ENCODE results near the gene NEURL1.

NEURL1 gene

GRCh38 chr10:103580011-103580410, 86.5 kb downstream of the NEURL1 start:
- no peak overlapping the region for H2BK12ac ChIP-seq (ENCODE audit: low read length)
- H3K4me1 ChIP-seq (ENCODE audit: control insufficient read depth in 1 of 2, insufficient read depth in 2 of 2, low read length in 2 of 2) = no peaks in the 10 kb centered on the region
- no peak overlapping the region for H2BK5ac ChIP-seq (ENCODE audit: low read depth, low read length, poor library complexity)
- no peak overlapping the region for H3K14ac ChIP-seq (ENCODE audit: low read length)
- DNase-seq = no peak
- no peak overlapping the region for H3K23ac ChIP-seq (ENCODE audit: low read length)
- H3K79me1 ChIP-seq (ENCODE audit: low read length) = no peaks in the 10 kb centered on the region
- H3K36me3 ChIP-seq (ENCODE audit: control insufficient read depth in 1 of 2, insufficient read depth in 2 of 2, low read length in 2 of 2) = peaks cover 1 to 7% of the 10 kb centered on the region in 2 experiments
- H2BK120ac ChIP-seq (ENCODE audit: insufficient read depth, low read length, poor library complexity) = no peak overlapping the region
- no peak overlapping the region for H3K4ac ChIP-seq (ENCODE audit: low read depth, low read length)
- H3K18ac ChIP-seq (ENCODE audit: low read length) = no peak overlapping the region
- no peak overlapping the region for H3K9ac ChIP-seq (ENCODE audit: low read length)
- H4K8ac ChIP-seq (ENCODE audit: low read depth, low read length) = no peak overlapping the region
- H4K12ac ChIP-seq (ENCODE audit: low read depth, low read length) = no peak overlapping the region
- no peak overlapping the region for H2AK5ac ChIP-seq (ENCODE audit: low read length)
- H3K27ac ChIP-seq (ENCODE audit: low read depth, low read length) = no peak overlapping the region
- H3K4me2 ChIP-seq (ENCODE audit: low read length) = no peak overlapping the region
- no peaks in the 10 kb centered on the region for H3K79me2 ChIP-seq (ENCODE audit: control insufficient read depth, insufficient read depth, low read length, poor library complexity)
- no peak overlapping the region for H4K91ac ChIP-seq (ENCODE audit: low read depth, low read length)
- WGBS (ENCODE audit: extremely low coverage, insufficient coverage, insufficient read length) = no CpG with 5 or more reads among the region's 7 CpGs
- H3K4me3 ChIP-seq (ENCODE audit: low read depth, low read length) = no peak overlapping the region
- no peak overlapping the region for H2AFZ ChIP-seq (ENCODE audit: insufficient read depth, low read length, poor library complexity)
- H3K27me3 ChIP-seq (ENCODE audit: insufficient read depth, low read length) = no peaks in the 10 kb centered on the region
- H3K9me3 ChIP-seq (ENCODE audit: insufficient read depth, low read depth, low read length) = no peaks in the 10 kb centered on the region

- Histone ChIP-seq H3K4me1 (ENCODE audit: control insufficient read depth in 1 of 2, insufficient read depth in 2 of 2, low read length in 2 of 2) (no peaks in the 10 kb centered on the region), H3K36me3 (ENCODE audit: control insufficient read depth in 1 of 2, insufficient read depth in 2 of 2, low read length in 2 of 2) (peaks cover 2 to 7% of the 10 kb centered on the region in 2 experiments), H3K14ac (ENCODE audit: low read length) (no peak overlapping the region), H3K4ac (ENCODE audit: low read depth, low read length) (no peak overlapping the region), H3K4me3 (ENCODE audit: low read depth, low read length) (no peak overlapping the region), H3K79me1 (ENCODE audit: low read length) (no peaks in the 10 kb centered on the region), H3K23ac (ENCODE audit: low read length) (no peak overlapping the region), H3K9me3 (ENCODE audit: insufficient read depth, low read depth, low read length) (no peaks in the 10 kb centered on the region), H2BK5ac (ENCODE audit: low read depth, low read length, poor library complexity) (no peak overlapping the region), H2BK120ac (ENCODE audit: insufficient read depth, low read length, poor library complexity) (no peak overlapping the region), H3K27me3 (ENCODE audit: insufficient read depth, low read length) (no peaks in the 10 kb centered on the region), H2AFZ (ENCODE audit: insufficient read depth, low read length, poor library complexity) (no peak overlapping the region), H4K91ac (ENCODE audit: low read depth, low read length) (no peak overlapping the region), H2BK12ac (ENCODE audit: low read length) (no peak overlapping the region), H3K79me2 (ENCODE audit: control insufficient read depth, insufficient read depth, low read length, poor library complexity) (no peaks in the 10 kb centered on the region), H3K4me2 (ENCODE audit: low read length) (no peak overlapping the region), H4K8ac (ENCODE audit: low read depth, low read length) (no peak overlapping the region), H4K12ac (ENCODE audit: low read depth, low read length) (no peak overlapping the region), H3K27ac (ENCODE audit: low read depth, low read length) (no peak overlapping the region), H2AK5ac (ENCODE audit: low read length) (no peak overlapping the region), H3K18ac (ENCODE audit: low read length) (no peak overlapping the region), H3K9ac (ENCODE audit: low read length) (no peak overlapping the region)
- no CpG with 5 or more reads among the region's 7 CpGs for WGBS (ENCODE audit: extremely low coverage, insufficient coverage, insufficient read length)
- DNase-seq = no peak
These were observed 86.9 kb downstream of the NEURL1 start for GRCh38 chr10:103580430-103580829.

GRCh38 chr10:103581499-103581898, 88.0 kb downstream of the NEURL1 start:
- Histone ChIP-seq H3K4me2 (ENCODE audit: low read length) (no peak overlapping the region), H3K36me3 (ENCODE audit: control insufficient read depth in 1 of 2, insufficient read depth in 2 of 2, low read length in 2 of 2) (peaks cover 2 to 7% of the 10 kb centered on the region in 2 experiments), H2AK5ac (ENCODE audit: low read length) (no peak overlapping the region), H3K23ac (ENCODE audit: low read length) (no peak overlapping the region), H3K79me1 (ENCODE audit: low read length) (no peaks in the 10 kb centered on the region), H4K8ac (ENCODE audit: low read depth, low read length) (no peak overlapping the region), H4K12ac (ENCODE audit: low read depth, low read length) (no peak overlapping the region), H3K14ac (ENCODE audit: low read length) (no peak overlapping the region), H3K9me3 (ENCODE audit: insufficient read depth, low read depth, low read length) (no peaks in the 10 kb centered on the region), H2BK5ac (ENCODE audit: low read depth, low read length, poor library complexity) (no peak overlapping the region), H3K27ac (ENCODE audit: low read depth, low read length) (no peak overlapping the region), H2BK120ac (ENCODE audit: insufficient read depth, low read length, poor library complexity) (no peak overlapping the region), H2AFZ (ENCODE audit: insufficient read depth, low read length, poor library complexity) (no peak overlapping the region), H2BK12ac (ENCODE audit: low read length) (no peak overlapping the region), H3K79me2 (ENCODE audit: control insufficient read depth, insufficient read depth, low read length, poor library complexity) (no peaks in the 10 kb centered on the region), H3K4me3 (ENCODE audit: low read depth, low read length) (no peak overlapping the region), H3K9ac (ENCODE audit: low read length) (no peak overlapping the region), H3K18ac (ENCODE audit: low read length) (no peak overlapping the region), H3K27me3 (ENCODE audit: insufficient read depth, low read length) (no peaks in the 10 kb centered on the region), H3K4ac (ENCODE audit: low read depth, low read length) (no peak overlapping the region), H4K91ac (ENCODE audit: low read depth, low read length) (no peak overlapping the region), H3K4me1 (ENCODE audit: control insufficient read depth in 1 of 2, insufficient read depth in 2 of 2, low read length in 2 of 2) (no peaks in the 10 kb centered on the region)
- no peak for DNase-seq

- Histone ChIP-seq H3K27me3 (ENCODE audit: insufficient read depth, low read length) (no peaks in the 10 kb centered on the region), H3K36me3 (ENCODE audit: control insufficient read depth in 1 of 2, insufficient read depth in 2 of 2, low read length in 2 of 2) (peaks cover 2 to 7% of the 10 kb centered on the region in 2 experiments), H2AFZ (ENCODE audit: insufficient read depth, low read length, poor library complexity) (no peak overlapping the region), H3K23ac (ENCODE audit: low read length) (no peak overlapping the region), H3K27ac (ENCODE audit: low read depth, low read length) (no peak overlapping the region), H2AK5ac (ENCODE audit: low read length) (no peak overlapping the region), H3K4ac (ENCODE audit: low read depth, low read length) (no peak overlapping the region), H2BK120ac (ENCODE audit: insufficient read depth, low read length, poor library complexity) (no peak overlapping the region), H3K18ac (ENCODE audit: low read length) (no peak overlapping the region), H4K12ac (ENCODE audit: low read depth, low read length) (no peak overlapping the region), H3K9ac (ENCODE audit: low read length) (no peak overlapping the region), H4K8ac (ENCODE audit: low read depth, low read length) (no peak overlapping the region), H3K4me3 (ENCODE audit: low read depth, low read length) (no peak overlapping the region), H2BK5ac (ENCODE audit: low read depth, low read length, poor library complexity) (no peak overlapping the region), H3K14ac (ENCODE audit: low read length) (no peak overlapping the region), H3K4me1 (ENCODE audit: control insufficient read depth in 1 of 2, insufficient read depth in 2 of 2, low read length in 2 of 2) (no peaks in the 10 kb centered on the region), H3K79me2 (ENCODE audit: control insufficient read depth, insufficient read depth, low read length, poor library complexity) (no peaks in the 10 kb centered on the region), H4K91ac (ENCODE audit: low read depth, low read length) (no peak overlapping the region), H3K79me1 (ENCODE audit: low read length) (no peaks in the 10 kb centered on the region), H2BK12ac (ENCODE audit: low read length) (no peak overlapping the region), H3K4me2 (ENCODE audit: low read length) (no peak overlapping the region), H3K9me3 (ENCODE audit: insufficient read depth, low read depth, low read length) (no peaks in the 10 kb centered on the region)
- WGBS (ENCODE audit: extremely low coverage, insufficient coverage, insufficient read length) = no CpG with 5 or more reads among the region's 13 CpGs
- DNase-seq = peak; percentile 27 to 63
These were observed 89.0 kb downstream of the NEURL1 start for GRCh38 chr10:103582331-103583123.

Measured in trophoblast cell (in vitro differentiated cells and primary cell).